ENCODE measurements around the gene XPO4.
A peak's percentile ranks its signal among the peaks of the same experiment; 100 is the strongest.
"Not testable (repeated sequence)": the region's sequence is repeated elsewhere in the genome, so short reads cannot be mapped to it uniquely, and the experiment has no call there.

XPO4 gene

GRCh38 chr13:20890540-20890939 is 12.0 kb downstream of the XPO4 start:
- 95% methylated on average over 6 of the region's 6 CpGs for WGBS
- H3K4me1 ChIP-seq (ENCODE audit: insufficient read depth, low read length); H3K36me3 ChIP-seq (ENCODE audit: insufficient read depth, low read length); H3K27me3 ChIP-seq (ENCODE audit: insufficient read depth, low read length); H3K9me3 ChIP-seq (ENCODE audit: insufficient read depth, low read depth, low read length); H3K9ac ChIP-seq (ENCODE audit: low read depth, low read length); H3K27ac ChIP-seq (ENCODE audit: low read depth, low read length); H3K4me3 ChIP-seq (ENCODE audit: low read length): not testable (repeated sequence)

- no peak overlapping the region for H3K9ac ChIP-seq (ENCODE audit: low read depth, low read length)
- WGBS: 35% methylated on average over 3 of the region's 3 CpGs
These were observed 20.3 kb downstream of the XPO4 start for GRCh38 chr13:20882206-20882605.

GRCh38 chr13:20877902-20878301 is 24.6 kb downstream of the XPO4 start:
- Histone ChIP-seq H3K4me1 (ENCODE audit: insufficient read depth, low read length) (peaks cover 48% of the 10 kb centered on the region), H3K27me3 (ENCODE audit: insufficient read depth, low read length) (no peaks in the 10 kb centered on the region), H3K9ac (ENCODE audit: low read depth, low read length) (no peak overlapping the region), H3K36me3 (ENCODE audit: insufficient read depth, low read length) (no peaks in the 10 kb centered on the region), H3K4me3 (ENCODE audit: low read length) (no peak overlapping the region), H3K27ac (ENCODE audit: low read depth, low read length) (no peak overlapping the region), H3K9me3 (ENCODE audit: insufficient read depth, low read depth, low read length) (no peaks in the 10 kb centered on the region)
- WGBS: 96% methylated on average over 2 of the region's 2 CpGs

More at GRCh38 chr13:20882206-20882605, 20.3 kb downstream of the XPO4 start:
- Histone ChIP-seq H3K4me1 (ENCODE audit: insufficient read depth, low read length) (peaks cover 39% of the 10 kb centered on the region), H3K4me3 (ENCODE audit: low read length) (peak overlapping the region; percentile 22; the same call in 1 of the 2 replicates), H3K27ac (ENCODE audit: low read depth, low read length) (peak overlapping the region; percentile 10), H3K27me3 (ENCODE audit: insufficient read depth, low read length) (no peaks in the 10 kb centered on the region), H3K9me3 (ENCODE audit: insufficient read depth, low read depth, low read length) (no peaks in the 10 kb centered on the region), H3K36me3 (ENCODE audit: insufficient read depth, low read length) (no peaks in the 10 kb centered on the region)

GRCh38 chr13:20876802-20877201 is 25.7 kb downstream of the XPO4 start:
- not testable (repeated sequence) for H3K36me3 ChIP-seq (ENCODE audit: insufficient read depth, low read length); H3K4me3 ChIP-seq (ENCODE audit: low read length); H3K9me3 ChIP-seq (ENCODE audit: insufficient read depth, low read depth, low read length); H3K27me3 ChIP-seq (ENCODE audit: insufficient read depth, low read length); H3K9ac ChIP-seq (ENCODE audit: low read depth, low read length); H3K27ac ChIP-seq (ENCODE audit: low read depth, low read length)
- peaks cover 44% of the 10 kb centered on the region for H3K4me1 ChIP-seq (ENCODE audit: insufficient read depth, low read length)
- WGBS: 95% methylated on average over 5 of the region's 5 CpGs

GRCh38 chr13:20874439-20874838 is 28.1 kb downstream of the XPO4 start:
- not testable (repeated sequence) for H3K9me3 ChIP-seq (ENCODE audit: insufficient read depth, low read depth, low read length); H3K36me3 ChIP-seq (ENCODE audit: insufficient read depth, low read length); H3K27me3 ChIP-seq (ENCODE audit: insufficient read depth, low read length); H3K4me3 ChIP-seq (ENCODE audit: low read length); H3K27ac ChIP-seq (ENCODE audit: low read depth, low read length); H3K9ac ChIP-seq (ENCODE audit: low read depth, low read length)
- peaks cover 30% of the 10 kb centered on the region for H3K4me1 ChIP-seq (ENCODE audit: insufficient read depth, low read length)
- 96% methylated on average over 8 of the region's 8 CpGs for WGBS

GRCh38 chr13:20873348-20873747 is 29.2 kb downstream of the XPO4 start:
- Histone ChIP-seq H3K27me3 (ENCODE audit: insufficient read depth, low read length) (no peaks in the 10 kb centered on the region), H3K36me3 (ENCODE audit: insufficient read depth, low read length) (0 out of 2 replicates have a peak, but pooled peaks cover 2% of the 10 kb centered on the region), H3K9ac (ENCODE audit: low read depth, low read length) (no peak overlapping the region), H3K4me3 (ENCODE audit: low read length) (no peak overlapping the region), H3K9me3 (ENCODE audit: insufficient read depth, low read depth, low read length) (no peaks in the 10 kb centered on the region), H3K27ac (ENCODE audit: low read depth, low read length) (no peak overlapping the region), H3K4me1 (ENCODE audit: insufficient read depth, low read length) (peaks cover 22% of the 10 kb centered on the region)
- WGBS: 59% methylated on average over 3 of the region's 3 CpGs

GRCh38 chr13:20870829-20871228 is 31.7 kb downstream of the XPO4 start:
- Histone ChIP-seq H3K27ac (ENCODE audit: low read depth, low read length) (no peak overlapping the region), H3K4me3 (ENCODE audit: low read length) (no peak overlapping the region), H3K9ac (ENCODE audit: low read depth, low read length) (no peak overlapping the region), H3K4me1 (ENCODE audit: insufficient read depth, low read length) (peaks cover 22% of the 10 kb centered on the region), H3K36me3 (ENCODE audit: insufficient read depth, low read length) (0 out of 2 replicates have a peak, but pooled peaks cover 3% of the 10 kb centered on the region), H3K9me3 (ENCODE audit: insufficient read depth, low read depth, low read length) (no peaks in the 10 kb centered on the region), H3K27me3 (ENCODE audit: insufficient read depth, low read length) (no peaks in the 10 kb centered on the region)
- WGBS: 93% methylated on average over 2 of the region's 4 CpGs

- peaks cover 22% of the 10 kb centered on the region for H3K4me1 ChIP-seq (ENCODE audit: insufficient read depth, low read length)
- H3K9me3 ChIP-seq (ENCODE audit: insufficient read depth, low read depth, low read length): no peaks in the 10 kb centered on the region
- 94% methylated on average over 2 of the region's 2 CpGs for WGBS
- H3K27me3 ChIP-seq (ENCODE audit: insufficient read depth, low read length): no peaks in the 10 kb centered on the region
- H3K4me3 ChIP-seq (ENCODE audit: low read length): no peak overlapping the region
- no peak overlapping the region for H3K9ac ChIP-seq (ENCODE audit: low read depth, low read length)
- no peak overlapping the region for H3K27ac ChIP-seq (ENCODE audit: low read depth, low read length)
- H3K36me3 ChIP-seq (ENCODE audit: insufficient read depth, low read length): 0 out of 2 replicates have a peak, but pooled peaks cover 3% of the 10 kb centered on the region
These were observed 33.0 kb downstream of the XPO4 start for GRCh38 chr13:20869540-20869939.

GRCh38 chr13:20867408-20867807 is 35.1 kb downstream of the XPO4 start:
- 92% methylated on average over 3 of the region's 3 CpGs for WGBS
- Histone ChIP-seq H3K27me3 (ENCODE audit: insufficient read depth, low read length) (no peaks in the 10 kb centered on the region), H3K9ac (ENCODE audit: low read depth, low read length) (no peak overlapping the region), H3K4me3 (ENCODE audit: low read length) (no peak overlapping the region), H3K9me3 (ENCODE audit: insufficient read depth, low read depth, low read length) (no peaks in the 10 kb centered on the region), H3K36me3 (ENCODE audit: insufficient read depth, low read length) (peaks cover 9% of the 10 kb centered on the region), H3K27ac (ENCODE audit: low read depth, low read length) (no peak overlapping the region), H3K4me1 (ENCODE audit: insufficient read depth, low read length) (0 out of 2 replicates have a peak, but pooled peaks cover 1% of the 10 kb centered on the region)

GRCh38 chr13:20861666-20862065 is 40.9 kb downstream of the XPO4 start:
- peaks cover 37% of the 10 kb centered on the region for H3K36me3 ChIP-seq (ENCODE audit: insufficient read depth, low read length)
- H3K4me3 ChIP-seq (ENCODE audit: low read length); H3K27me3 ChIP-seq (ENCODE audit: insufficient read depth, low read length); H3K9me3 ChIP-seq (ENCODE audit: insufficient read depth, low read depth, low read length); H3K27ac ChIP-seq (ENCODE audit: low read depth, low read length); H3K9ac ChIP-seq (ENCODE audit: low read depth, low read length); H3K4me1 ChIP-seq (ENCODE audit: insufficient read depth, low read length): not testable (repeated sequence)
- WGBS: 94% methylated on average over 6 of the region's 6 CpGs

- Histone ChIP-seq H3K36me3 (ENCODE audit: insufficient read depth, low read length) (peaks cover 41% of the 10 kb centered on the region), H3K9ac (ENCODE audit: low read depth, low read length) (no peak overlapping the region), H3K4me3 (ENCODE audit: low read length) (no peak overlapping the region), H3K4me1 (ENCODE audit: insufficient read depth, low read length) (no peaks in the 10 kb centered on the region), H3K9me3 (ENCODE audit: insufficient read depth, low read depth, low read length) (no peaks in the 10 kb centered on the region), H3K27ac (ENCODE audit: low read depth, low read length) (no peak overlapping the region), H3K27me3 (ENCODE audit: insufficient read depth, low read length) (no peaks in the 10 kb centered on the region)
These were observed 41.7 kb downstream of the XPO4 start for GRCh38 chr13:20860844-20861243.

- Histone ChIP-seq H3K36me3 (ENCODE audit: insufficient read depth, low read length) (peaks cover 43% of the 10 kb centered on the region), H3K9me3 (ENCODE audit: insufficient read depth, low read depth, low read length) (no peaks in the 10 kb centered on the region), H3K4me1 (ENCODE audit: insufficient read depth, low read length) (no peaks in the 10 kb centered on the region), H3K4me3 (ENCODE audit: low read length) (no peak overlapping the region), H3K9ac (ENCODE audit: low read depth, low read length) (no peak overlapping the region), H3K27me3 (ENCODE audit: insufficient read depth, low read length) (no peaks in the 10 kb centered on the region), H3K27ac (ENCODE audit: low read depth, low read length) (no peak overlapping the region)
- 95% methylated on average over 5 of the region's 5 CpGs for WGBS
These were observed 45.9 kb downstream of the XPO4 start for GRCh38 chr13:20856650-20857049.

Data from HUES64 (cell line).